ENCODE measurements around the gene SLC32A1.

DNA sequence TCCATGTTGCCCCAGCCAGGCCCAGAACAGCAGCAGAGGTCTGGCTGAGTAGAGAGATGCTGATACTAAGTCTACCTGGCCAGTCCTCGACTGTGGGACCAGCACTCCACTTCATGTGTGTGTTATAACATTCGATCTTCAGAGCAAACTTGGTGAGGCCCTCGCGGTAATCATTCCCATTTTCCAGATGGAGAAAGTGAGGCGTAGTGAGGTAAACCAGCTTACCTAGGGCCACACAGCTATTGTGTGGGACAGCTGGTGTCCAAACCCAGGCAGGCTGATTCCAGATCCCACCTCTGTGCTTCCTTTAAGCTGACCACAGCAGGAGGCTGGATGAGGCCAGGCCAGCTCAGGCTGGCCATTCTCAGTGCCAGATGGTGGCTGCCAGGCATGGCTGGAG, 47.7 kb upstream of the SLC32A1 start:
- TF ChIP-seq, protein P1, sequence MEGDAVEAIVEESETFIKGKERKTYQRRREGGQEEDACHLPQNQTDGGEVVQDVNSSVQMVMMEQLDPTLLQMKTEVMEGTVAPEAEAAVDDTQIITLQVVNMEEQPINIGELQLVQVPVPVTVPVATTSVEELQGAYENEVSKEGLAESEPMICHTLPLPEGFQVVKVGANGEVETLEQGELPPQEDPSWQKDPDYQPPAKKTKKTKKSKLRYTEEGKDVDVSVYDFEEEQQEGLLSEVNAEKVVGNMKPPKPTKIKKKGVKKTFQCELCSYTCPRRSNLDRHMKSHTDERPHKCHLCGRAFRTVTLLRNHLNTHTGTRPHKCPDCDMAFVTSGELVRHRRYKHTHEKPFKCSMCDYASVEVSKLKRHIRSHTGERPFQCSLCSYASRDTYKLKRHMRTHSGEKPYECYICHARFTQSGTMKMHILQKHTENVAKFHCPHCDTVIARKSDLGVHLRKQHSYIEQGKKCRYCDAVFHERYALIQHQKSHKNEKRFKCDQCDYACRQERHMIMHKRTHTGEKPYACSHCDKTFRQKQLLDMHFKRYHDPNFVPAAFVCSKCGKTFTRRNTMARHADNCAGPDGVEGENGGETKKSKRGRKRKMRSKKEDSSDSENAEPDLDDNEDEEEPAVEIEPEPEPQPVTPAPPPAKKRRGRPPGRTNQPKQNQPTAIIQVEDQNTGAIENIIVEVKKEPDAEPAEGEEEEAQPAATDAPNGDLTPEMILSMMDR (IDR thresholded peaks at IDR 0.05) = no peak
- TF ChIP-seq POLR2A (IDR thresholded peaks at IDR 0.05) = no peak

Measured in testis (tissue), 2 donors.